ENCODE measurements around the gene MPDU1. TPM values are rescaled to one million over a fixed set of nuclear protein-coding genes. Genes with fewer than 3 reads are reported as not detected.

Gene MPDU1
- total and polyA plus RNA-seq, 2 of the 13 experiments (the other 11 are each of a cell fraction or from before 2014, with no cell fraction given): 112 to 167 TPM

DNA sequence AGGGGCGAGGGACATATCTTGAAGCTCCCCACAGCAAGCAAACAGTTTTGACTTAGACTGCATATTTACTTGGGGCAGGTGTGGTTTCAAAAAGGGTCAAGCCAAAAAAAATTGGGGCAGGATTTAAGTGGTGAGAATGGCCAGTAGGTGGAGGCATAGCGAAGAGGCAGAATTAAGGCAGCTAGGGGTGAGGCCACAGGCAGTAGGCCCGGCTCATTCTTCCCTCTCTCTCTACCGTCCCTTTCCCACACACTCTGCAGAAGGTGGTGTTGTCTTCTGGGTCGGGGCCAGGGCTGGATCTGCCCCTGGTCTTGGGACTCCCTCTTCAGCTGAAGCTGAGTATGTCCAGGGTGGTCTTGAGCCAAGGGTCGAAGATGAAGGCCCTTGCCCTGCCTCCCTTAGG is 48.8 kb downstream of the MPDU1 start (continued):
- TF ChIP-seq, protein P1, sequence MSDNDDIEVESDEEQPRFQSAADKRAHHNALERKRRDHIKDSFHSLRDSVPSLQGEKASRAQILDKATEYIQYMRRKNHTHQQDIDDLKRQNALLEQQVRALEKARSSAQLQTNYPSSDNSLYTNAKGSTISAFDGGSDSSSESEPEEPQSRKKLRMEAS (IDR thresholded peaks at IDR 0.05): 0 out of 2 replicates have a peak, but pooled peaks have one; percentile 5
- TF ChIP-seq, protein P2, sequence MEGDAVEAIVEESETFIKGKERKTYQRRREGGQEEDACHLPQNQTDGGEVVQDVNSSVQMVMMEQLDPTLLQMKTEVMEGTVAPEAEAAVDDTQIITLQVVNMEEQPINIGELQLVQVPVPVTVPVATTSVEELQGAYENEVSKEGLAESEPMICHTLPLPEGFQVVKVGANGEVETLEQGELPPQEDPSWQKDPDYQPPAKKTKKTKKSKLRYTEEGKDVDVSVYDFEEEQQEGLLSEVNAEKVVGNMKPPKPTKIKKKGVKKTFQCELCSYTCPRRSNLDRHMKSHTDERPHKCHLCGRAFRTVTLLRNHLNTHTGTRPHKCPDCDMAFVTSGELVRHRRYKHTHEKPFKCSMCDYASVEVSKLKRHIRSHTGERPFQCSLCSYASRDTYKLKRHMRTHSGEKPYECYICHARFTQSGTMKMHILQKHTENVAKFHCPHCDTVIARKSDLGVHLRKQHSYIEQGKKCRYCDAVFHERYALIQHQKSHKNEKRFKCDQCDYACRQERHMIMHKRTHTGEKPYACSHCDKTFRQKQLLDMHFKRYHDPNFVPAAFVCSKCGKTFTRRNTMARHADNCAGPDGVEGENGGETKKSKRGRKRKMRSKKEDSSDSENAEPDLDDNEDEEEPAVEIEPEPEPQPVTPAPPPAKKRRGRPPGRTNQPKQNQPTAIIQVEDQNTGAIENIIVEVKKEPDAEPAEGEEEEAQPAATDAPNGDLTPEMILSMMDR (CRISPR knock-in tag; IDR thresholded peaks at IDR 0.05): peak; percentile 55
- peak; percentile 19 for TF ChIP-seq STAG1 (CRISPR knock-in tag; IDR thresholded peaks at IDR 0.05)

DNA sequence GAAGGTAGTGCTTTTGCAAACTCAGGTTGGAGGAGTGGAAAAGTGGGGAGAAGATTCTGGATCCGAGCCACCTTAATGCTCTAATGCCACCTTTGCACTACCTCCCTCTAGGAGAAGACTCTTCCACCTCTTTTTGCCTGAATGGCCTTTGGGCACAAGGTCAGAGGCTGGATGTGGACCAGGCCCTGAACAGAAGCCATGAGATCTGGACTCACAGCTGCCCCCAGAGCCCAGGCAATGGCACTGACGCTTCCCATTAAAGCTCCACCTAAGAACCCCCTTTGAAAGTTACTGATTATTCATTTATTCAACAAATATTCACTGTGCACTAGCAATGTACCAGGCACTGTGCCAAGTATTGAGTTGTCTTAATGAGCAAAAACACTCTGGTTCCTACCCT is 49.4 kb downstream of the MPDU1 start:
- Histone ChIP-seq H3K27me3 (ENCODE audit: control insufficient read depth in 1 of 2, insufficient read depth in 2 of 2, low read length in 2 of 2) (no peaks in the 10 kb centered on the region; a peak in 1 of 5 replicates), H3K27ac (ENCODE audit: extremely low read length, insufficient read depth, low read length) (no peak overlapping the region), H3K9me3 (ENCODE audit: low read length) (no peaks in the 10 kb centered on the region), H3K4me2 (ENCODE audit: low read depth, low read length) (peak overlapping the region; percentile 86; the same call in 1 of the 2 replicates), H3K36me3 (replicated peaks in 1 of 2; ENCODE audit: control insufficient read depth in 1 of 2, insufficient read depth in 2 of 2, low read length in 2 of 2) (no peaks in the 10 kb centered on the region), H3K9ac (ENCODE audit: insufficient read depth, low read depth, low read length) (no peak overlapping the region), H3K79me2 (ENCODE audit: insufficient read depth, low read length) (no peaks in the 10 kb centered on the region), H3K4me1 (ENCODE audit: insufficient read depth, low read length) (peaks cover 53% of the 10 kb centered on the region), H3K4me3 (replicated peaks in 1 of 3; ENCODE audit: insufficient read depth in 1 of 3, low read depth in 2 of 3, low read length in 3 of 3) (no peak overlapping the region), H4K20me1 (ENCODE audit: insufficient read depth, low read length) (no peaks in the 10 kb centered on the region), H2AFZ (ENCODE audit: low read length) (no peak overlapping the region)
- CTCF ChIA-PET (ENCODE audit: low intra/inter-chr PET ratio, low total read pairs): interaction anchor here (0.7 to 2.5 kb wide), 3 partner anchors 40 to 55 kb away, joined by 3 to 12 read pairs (median 5); partner anchors contain the start of genes TP53 and WRAP53
- TF ChIP-seq GATAD1 (CRISPR knock-in tag; IDR thresholded peaks at IDR 0.05) (no peak), MEIS2 (CRISPR knock-in tag; IDR thresholded peaks at IDR 0.05) (0 out of 2 replicates have a peak, but pooled peaks have one; percentile 12), STAG1 (CRISPR knock-in tag; IDR thresholded peaks at IDR 0.05) (peak; percentile 27; the same call in 1 of the 2 replicates), ZNF430 (CRISPR knock-in tag; IDR thresholded peaks at IDR 0.05) (no peak), HNF4A (CRISPR knock-in tag; IDR thresholded peaks at IDR 0.05) (0 out of 2 replicates have a peak, but pooled peaks have one; percentile 44)
- TF ChIP-seq, protein P3, sequence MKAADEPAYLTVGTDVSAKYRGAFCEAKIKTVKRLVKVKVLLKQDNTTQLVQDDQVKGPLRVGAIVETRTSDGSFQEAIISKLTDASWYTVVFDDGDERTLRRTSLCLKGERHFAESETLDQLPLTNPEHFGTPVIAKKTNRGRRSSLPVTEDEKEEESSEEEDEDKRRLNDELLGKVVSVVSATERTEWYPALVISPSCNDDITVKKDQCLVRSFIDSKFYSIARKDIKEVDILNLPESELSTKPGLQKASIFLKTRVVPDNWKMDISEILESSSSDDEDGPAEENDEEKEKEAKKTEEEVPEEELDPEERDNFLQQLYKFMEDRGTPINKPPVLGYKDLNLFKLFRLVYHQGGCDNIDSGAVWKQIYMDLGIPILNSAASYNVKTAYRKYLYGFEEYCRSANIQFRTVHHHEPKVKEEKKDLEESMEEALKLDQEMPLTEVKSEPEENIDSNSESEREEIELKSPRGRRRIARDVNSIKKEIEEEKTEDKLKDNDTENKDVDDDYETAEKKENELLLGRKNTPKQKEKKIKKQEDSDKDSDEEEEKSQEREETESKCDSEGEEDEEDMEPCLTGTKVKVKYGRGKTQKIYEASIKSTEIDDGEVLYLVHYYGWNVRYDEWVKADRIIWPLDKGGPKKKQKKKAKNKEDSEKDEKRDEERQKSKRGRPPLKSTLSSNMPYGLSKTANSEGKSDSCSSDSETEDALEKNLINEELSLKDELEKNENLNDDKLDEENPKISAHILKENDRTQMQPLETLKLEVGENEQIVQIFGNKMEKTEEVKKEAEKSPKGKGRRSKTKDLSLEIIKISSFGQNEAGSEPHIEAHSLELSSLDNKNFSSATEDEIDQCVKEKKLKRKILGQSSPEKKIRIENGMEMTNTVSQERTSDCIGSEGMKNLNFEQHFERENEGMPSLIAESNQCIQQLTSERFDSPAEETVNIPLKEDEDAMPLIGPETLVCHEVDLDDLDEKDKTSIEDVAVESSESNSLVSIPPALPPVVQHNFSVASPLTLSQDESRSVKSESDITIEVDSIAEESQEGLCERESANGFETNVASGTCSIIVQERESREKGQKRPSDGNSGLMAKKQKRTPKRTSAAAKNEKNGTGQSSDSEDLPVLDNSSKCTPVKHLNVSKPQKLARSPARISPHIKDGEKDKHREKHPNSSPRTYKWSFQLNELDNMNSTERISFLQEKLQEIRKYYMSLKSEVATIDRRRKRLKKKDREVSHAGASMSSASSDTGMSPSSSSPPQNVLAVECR (CRISPR knock-in tag; IDR thresholded peaks at IDR 0.05; ENCODE audit: borderline replicate concordance): no peak
- TF ChIP-seq, protein P4, sequence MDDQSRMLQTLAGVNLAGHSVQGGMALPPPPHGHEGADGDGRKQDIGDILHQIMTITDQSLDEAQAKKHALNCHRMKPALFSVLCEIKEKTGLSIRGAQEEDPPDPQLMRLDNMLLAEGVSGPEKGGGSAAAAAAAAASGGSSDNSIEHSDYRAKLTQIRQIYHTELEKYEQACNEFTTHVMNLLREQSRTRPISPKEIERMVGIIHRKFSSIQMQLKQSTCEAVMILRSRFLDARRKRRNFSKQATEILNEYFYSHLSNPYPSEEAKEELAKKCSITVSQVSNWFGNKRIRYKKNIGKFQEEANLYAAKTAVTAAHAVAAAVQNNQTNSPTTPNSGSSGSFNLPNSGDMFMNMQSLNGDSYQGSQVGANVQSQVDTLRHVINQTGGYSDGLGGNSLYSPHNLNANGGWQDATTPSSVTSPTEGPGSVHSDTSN (CRISPR knock-in tag; IDR thresholded peaks at IDR 0.05; ENCODE audit: borderline replicate concordance): no peak
- TF ChIP-seq, protein P2 (CRISPR knock-in tag; IDR thresholded peaks at IDR 0.05): peak; percentile 39
- WGBS (ENCODE audit: low lambda C conversion rate): 14% methylated on average over 2 of the region's 2 CpGs
- BruUV-seq (replicated peaks): no TSS peak
- intact Hi-C loops (cut with micrococcal nuclease; ENCODE audit: unreplicated experiment) (loop anchor here (5.0 kb wide), 2 partner anchors 39 to 54 kb away; partner anchors contain the start of genes TP53 and WRAP53), in situ Hi-C loops (cut with HindIII; ENCODE audit: extremely low pct_ligation_motif_present, low pct_unique_long_range_greater_than_20kb) (loop anchor here (5.0 kb wide), 2 partner anchors 54 to 84 kb away; partner anchors contain the start of genes DNAH2, TP53 and WRAP53)
- POLR2A ChIA-PET: interaction anchor here (1.3 to 4.4 kb wide), 4 partner anchors 18 to 54 kb away, joined by 4 to 56 read pairs (median 14); partner anchors contain the start of genes ATP1B2, CD68, FXR2 and TP53
- ATAC-seq: peak; percentile 64
- DNase-seq (ENCODE audit: low spot score): peak; percentile 42
- no peak for FAIRE-seq

Measured in HepG2 (cell line).